ENCODE measurements around the gene CCDC102B.
"Not testable (repeated sequence)": the region's sequence is repeated elsewhere in the genome, so short reads cannot be mapped to it uniquely, and the experiment has no call there.

CCDC102B gene

DNA sequence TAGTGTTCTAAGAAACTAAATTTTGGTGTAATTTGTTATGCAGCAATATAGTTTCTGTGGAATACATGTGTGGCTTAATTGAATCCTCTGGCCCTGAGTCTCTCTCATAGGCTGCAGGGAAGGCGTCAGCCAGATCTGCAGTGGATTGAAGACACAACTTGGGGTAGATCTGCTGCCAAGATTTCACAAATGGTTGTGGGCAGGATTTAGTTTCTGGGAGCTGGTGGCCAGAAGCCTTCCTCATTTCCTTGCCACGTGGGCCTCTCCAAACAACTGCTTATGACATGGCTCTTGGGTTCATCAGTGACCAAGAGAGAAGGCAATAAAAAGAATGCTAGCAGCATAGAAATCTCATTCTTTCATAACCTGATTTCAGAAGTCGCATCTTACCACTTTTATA lies 28.2 kb downstream of the CCDC102B start:
- no peak for DNase-seq (ENCODE audit: low read depth in 1 of 2, low spot score in 1 of 2)

DNA sequence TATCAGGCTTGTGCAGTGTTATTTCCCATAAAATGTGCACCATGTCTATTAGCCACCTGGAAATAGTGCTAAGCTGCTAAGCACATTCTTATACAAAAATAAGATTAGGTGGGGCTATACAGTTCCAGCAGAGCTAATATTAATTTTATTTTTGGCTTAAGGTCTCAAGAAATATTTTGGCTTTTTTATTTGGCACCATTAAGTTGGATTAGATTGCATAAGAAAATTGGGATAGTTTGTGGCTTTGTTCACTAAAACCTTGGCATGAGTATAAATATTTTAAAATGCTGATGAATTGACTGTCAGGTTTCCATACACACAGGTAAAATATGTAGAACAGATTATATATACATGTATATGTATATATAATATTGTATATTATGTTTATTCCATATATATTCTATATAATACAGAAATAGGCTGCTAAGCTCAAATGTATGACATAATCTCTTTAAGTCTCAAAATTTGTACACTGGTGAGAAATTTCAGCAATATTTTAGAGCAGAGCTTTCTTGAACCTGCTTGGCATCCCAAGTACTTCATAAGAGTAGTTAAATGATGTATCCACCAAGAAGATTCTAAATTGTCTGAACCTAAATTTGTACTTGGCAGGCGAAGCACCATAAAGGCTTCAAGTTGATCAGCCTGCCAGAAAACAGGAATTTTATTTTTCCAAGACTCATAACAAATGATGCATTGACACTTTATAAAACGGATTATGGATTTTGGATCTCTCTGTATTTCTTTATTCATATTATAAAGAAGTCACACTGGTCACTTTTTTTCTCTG lies 32.6 kb downstream of the CCDC102B start:
- no peak for DNase-seq (ENCODE audit: low read depth in 1 of 2, low spot score in 1 of 2)

DNA sequence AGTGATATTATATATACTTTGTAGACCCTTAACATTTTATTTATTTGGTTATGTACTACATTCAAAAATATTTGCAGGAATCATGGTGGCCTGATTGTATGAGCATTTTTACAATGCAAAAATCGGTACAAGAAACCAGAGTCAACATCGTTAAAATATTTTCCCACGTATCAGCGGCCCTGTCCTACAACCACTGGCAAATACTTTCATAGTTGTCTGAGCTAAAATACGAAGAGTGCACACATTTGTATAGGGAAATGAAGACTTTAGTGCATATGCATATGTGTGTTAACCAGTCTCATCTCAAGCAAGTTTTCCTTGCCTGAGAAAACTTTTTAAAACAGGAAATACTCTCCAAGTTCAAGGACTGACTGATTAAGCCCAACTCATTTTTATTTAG lies 35.9 kb downstream of the CCDC102B start:
- DNase-seq (ENCODE audit: low read depth in 1 of 2, low spot score in 1 of 2) = no peak

DNA sequence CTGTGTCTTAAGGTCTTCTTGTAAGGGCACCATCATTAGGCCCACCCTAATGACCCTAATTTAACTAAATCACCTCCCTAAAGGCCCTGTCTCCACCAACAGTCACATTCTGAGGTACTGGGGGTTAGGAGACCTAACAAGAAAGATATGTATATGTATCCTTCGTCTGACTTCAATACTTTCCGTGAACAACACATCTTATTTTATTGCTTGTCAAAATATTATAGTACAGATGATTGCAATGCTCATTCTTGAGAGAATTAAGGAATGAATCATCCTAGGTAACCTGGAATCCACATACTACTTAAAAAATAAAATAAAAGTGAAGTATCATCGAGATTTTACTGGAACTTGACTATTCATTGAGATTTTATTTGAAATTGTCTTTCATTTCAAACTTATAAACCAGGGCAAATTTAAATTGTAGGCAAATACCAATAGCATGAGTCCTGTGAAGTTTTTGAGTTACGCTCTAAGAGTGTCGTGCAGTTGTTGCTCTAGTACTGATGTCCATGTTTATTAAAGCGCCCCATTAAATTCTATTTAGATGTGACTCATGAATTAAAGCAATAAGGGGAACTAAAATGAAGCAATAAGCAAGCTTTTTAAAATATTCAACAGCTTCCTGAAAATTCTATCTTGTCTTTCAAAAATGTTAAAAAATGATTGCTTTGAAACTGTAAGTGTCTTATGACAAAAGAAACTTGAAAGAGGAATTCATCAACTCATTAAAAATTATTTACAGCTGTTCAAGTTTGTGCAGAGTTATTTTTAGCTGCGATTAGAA lies 40.0 kb downstream of the CCDC102B start:
- DNase-seq (ENCODE audit: low read depth in 1 of 2, low spot score in 1 of 2) = no peak

DNA sequence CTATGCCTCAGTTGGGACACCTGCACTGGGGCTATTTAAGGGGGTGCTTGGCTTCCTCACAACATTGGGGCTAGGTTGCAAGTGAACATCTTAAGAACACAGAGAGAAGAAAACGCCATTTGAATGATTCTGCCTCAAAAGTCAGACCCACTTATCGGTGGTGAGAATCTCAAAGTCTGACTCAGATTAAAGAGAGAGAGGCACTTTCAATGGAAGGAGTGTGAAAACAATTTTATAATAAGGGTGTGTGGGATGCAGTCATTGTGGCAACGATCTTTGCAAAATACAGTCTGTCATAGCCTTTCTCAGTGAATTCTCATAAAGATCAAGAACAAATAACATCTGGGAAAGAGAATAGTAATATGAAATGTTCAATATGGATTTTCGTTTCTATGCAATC lies 41.8 kb downstream of the CCDC102B start:
- no peak for DNase-seq (ENCODE audit: low read depth in 1 of 2, low spot score in 1 of 2)

DNA sequence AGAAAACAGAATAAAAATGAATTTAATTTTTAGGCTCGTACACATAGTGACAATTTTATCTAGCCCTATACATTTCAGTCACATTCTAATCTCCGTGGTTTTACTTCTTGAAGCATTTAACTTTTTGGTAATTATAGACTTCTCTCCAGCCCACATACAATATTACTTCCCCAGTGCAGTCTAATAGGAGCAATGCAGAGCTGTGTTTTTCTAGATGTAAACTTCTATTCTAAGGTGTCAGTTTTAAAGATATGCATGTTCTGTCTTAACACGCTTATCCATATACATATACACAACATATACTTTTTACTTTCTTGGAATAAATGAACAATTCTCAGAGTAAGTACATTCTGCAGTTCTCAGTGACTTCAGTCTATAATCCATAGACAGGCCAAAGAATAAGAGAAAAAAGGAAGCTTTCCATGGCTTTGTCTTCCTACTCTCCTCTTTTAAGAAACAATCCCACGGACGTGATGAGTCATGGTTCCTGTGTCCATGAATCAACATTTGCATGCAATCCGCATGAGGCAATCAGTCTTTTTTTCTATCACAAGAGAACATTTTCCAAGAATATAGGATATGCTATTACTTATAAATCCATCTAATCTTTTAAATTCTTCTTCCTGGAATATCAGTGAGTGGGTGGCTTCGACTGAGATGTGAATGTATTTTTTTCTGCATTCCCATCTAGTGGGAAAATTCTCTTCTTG lies 42.8 kb downstream of the CCDC102B start:
- DNase-seq (ENCODE audit: low read depth in 1 of 2, low spot score in 1 of 2) = no peak

DNA sequence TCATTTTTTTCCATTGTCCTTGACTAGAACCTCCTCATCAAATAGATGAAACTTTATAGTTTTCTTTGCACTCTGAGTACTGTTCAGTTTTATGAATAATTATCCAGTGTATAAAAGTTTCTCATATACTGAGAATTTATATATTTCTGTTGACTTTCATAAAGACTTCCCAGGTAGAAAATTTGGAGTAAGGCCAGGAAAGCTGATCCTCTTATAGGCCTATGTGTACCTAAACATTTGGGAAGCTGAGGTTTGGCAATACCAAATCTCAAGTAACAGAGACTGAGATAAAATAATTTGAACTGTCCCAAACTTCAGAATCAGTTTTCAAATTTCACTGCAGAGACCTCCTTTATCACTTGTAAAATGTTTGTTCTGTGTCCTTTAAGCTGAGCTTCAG lies 43.4 kb downstream of the CCDC102B start:
- no peak for DNase-seq (ENCODE audit: low read depth in 1 of 2, low spot score in 1 of 2)

DNA sequence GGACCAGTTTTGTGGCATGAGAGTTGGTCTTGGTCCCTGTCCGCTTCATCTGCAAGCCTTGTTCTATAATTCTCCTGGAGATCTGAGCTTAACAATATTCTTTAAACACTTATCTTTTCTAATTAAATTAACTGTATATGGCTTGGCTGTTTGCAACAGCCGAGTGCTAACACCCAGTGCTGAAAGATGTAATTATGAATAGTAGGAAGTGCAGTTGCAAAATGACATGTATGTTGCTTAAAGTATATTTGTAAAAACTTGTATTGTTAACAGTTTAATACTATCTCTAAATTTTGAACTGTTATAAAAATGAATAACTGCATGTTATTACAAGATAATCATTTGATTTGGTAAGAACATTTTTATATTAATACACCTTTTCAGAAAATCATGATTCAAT lies 45.1 kb downstream of the CCDC102B start:
- no peak for DNase-seq (ENCODE audit: low read depth in 1 of 2, low spot score in 1 of 2)

DNA sequence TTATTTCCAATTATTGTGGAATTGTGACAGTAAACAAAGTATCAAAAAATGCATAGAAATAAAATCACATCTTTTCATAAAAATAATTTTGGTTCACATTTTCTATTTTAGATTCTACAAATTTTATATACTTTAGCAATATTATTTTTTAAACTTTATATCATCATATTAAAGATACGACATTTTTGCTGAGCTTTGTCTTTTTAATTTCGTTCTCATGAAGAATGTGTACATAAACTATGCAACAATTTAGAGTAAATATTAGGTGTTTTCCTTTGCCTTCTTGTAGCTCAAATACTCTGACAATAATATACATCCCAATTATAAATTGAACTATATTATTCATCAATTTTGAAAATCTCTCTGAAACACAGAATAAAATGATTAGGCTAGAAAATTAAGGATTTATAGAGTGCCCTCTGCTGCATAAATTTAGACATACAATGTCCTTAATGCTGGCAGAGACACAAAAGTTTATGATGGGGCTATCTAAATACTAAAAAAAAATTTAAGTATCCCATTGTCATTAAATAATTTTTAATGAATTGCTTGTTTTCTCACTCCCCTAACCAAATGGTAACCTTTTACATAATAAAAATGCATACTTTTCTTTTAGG lies 45.7 kb downstream of the CCDC102B start:
- no peak for DNase-seq (ENCODE audit: low read depth in 1 of 2, low spot score in 1 of 2)

DNA sequence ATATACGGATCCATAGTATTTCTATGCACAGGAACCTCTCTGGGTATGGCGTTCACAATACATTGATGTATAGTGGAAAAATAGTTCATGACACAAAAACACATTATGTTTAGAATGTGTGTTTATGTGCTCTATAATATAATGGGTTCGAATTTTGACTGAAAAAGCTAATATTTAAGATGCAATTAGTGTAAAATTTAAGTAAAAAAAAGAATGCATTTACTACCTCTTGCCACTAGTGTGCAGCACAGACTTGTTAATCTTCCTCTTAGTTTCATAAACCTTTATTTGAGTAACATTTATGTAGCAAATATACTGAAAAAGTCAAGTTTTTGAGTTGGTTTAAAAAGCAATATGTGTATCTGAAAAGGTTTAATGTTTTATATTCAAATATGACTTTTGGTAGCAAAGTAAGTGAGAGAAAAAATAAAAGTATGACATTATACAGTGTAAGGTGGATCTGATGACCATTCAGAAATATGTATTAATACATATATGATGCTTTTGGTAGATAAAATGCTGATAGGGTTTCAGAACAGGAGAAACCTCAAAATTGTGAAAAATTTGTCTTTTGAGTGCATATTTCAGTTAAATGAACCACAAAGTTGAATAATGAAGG lies 49.4 kb downstream of the CCDC102B start:
- DNase-seq (ENCODE audit: low read depth in 1 of 2, low spot score in 1 of 2) = no peak

DNA sequence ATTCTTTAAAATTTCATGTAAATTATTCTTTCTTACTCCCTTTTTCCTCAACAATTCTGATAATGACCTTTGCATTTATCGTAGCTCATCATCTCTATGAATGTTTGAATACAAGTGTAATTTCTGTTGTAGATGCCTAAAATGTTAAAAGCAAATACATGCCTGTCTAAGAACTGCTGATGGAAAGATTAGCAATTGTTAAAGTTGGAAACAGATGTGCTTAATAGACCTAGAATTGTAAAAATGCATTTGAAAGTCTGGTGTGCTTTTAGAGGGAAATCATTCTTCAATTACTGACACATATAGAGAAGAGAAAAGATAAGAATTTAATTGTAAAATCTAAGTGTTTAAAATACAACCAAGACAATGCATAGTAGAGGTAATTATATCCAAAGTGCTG lies 50.4 kb downstream of the CCDC102B start:
- DNase-seq (ENCODE audit: low read depth in 1 of 2, low spot score in 1 of 2) = no peak

DNA sequence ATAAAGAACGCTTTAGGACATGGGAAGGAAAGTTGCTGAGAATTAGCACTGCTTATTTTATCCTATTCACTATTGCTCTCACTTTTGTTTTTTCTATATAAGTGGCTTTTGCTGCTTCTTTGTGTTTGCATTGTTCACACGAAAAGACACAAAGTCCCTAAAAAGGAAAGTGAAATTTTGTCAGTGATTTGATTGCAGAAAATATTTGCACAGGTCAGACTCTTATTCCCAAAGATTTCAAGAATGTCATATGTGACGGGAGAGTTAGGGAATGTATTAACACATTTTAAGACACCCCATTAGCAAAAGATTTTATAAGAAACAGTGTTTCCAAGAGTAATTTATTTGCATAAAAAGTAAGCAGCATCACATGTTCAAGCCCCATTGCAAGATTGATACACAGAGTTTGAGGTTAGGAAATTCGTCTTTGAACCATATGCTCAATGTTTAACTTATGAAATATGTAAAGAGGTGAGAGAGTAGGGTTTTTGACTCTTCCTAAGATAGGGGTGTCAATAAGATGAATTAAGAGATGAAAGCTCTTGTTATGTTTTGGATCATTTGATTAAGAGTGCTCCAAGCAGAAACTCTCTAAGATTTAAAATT lies 57.0 kb downstream of the CCDC102B start:
- no peak for DNase-seq (ENCODE audit: low read depth in 1 of 2, low spot score in 1 of 2)

DNA sequence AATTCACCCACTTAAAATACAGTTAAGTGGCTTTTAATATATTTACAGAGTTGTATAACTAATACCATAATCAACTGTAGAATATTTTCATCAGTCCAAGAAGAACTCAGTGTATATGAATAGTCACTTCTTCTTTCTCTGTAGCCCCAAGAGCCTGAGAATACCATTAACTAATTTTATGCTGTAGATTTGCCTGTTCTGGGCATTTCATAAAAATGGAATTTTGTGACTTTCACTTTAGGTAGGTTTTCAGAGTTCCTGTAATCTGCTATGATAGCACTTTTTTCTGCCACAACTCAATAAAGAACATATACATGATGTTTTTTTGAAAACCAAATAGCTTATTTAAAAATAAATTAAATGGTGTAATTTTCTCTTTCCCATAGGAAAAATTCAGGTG lies 57.6 kb downstream of the CCDC102B start:
- no peak for DNase-seq (ENCODE audit: low read depth in 1 of 2, low spot score in 1 of 2)

DNA sequence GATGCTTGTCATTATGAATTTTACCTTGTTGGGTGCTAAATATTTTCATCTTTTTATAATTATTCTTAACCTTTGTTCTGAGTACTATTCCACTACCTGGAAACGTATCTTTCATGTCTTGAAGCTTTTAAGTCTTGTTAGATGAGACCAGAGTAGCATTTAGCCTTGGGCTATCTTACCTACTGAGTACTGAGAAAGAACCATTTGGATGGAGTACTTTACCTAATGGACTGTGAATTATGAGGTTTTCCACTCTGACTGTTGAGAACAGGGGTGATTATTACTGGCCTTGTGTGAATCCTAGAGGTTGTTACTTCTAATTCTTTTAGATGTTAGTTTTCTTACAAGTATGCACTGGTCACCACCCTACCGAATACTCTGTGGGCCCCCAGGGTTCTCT lies 63.5 kb downstream of the CCDC102B start:
- DNase-seq (ENCODE audit: low read depth in 1 of 2, low spot score in 1 of 2) = no peak

DNA sequence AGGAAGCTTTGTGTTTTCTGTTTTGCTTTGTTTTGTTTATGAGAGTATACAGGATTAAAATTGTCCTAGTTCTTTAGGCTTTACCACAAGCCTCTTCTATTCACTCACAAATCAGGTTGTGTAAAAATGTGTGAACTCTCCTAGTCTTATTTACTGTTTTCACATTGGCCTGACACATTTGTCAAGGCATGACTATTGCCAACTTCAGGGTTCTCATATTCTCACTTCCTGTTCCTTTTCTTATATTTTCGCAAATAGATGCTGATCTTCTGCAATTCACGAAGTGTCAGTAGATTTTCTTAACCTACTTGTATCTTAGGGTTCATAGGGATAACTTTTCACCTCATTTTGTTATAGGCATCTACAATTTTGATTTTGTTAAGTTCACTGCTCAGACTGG lies 67.1 kb downstream of the CCDC102B start:
- DNase-seq (ENCODE audit: low read depth in 1 of 2, low spot score in 1 of 2) = no peak

DNA sequence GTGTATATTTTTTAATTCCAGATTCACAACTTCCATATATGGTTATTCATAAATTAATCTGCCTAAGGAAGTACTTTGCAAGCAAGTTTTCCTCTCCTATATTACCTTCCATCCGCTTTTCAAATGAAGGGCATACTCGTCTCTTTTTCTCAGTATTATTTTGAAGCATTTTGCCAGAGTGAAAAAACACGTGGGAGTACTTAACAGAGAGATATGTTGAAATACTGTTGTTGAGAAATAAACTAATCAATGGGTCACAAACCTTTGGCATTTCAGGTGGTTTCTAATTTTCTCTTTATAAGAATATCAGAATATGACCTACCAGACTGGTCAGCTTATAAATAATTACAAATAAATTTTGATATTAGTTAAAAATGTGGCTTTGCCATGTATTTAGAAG lies 67.6 kb downstream of the CCDC102B start:
- no peak for DNase-seq (ENCODE audit: low read depth in 1 of 2, low spot score in 1 of 2)

DNA sequence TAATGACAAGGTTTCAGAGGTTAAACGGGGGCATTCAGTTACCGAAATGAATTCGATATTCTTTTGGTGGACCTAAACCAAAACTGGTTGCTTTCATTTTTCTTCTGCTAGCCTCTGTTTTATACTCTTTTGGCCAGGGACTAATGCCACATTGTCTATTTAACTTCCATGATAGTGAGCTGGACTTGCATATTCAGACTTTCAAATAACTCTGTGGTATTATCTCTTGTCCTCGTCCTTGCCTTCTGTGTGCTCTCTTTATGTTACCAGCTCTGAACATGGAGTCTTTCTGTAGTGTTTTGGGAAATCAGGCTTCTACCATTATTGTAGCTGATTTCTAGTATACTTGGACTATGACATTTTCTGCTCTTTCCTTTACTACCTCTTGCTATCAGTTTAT lies 75.1 kb downstream of the CCDC102B start:
- no peak for DNase-seq (ENCODE audit: low read depth in 1 of 2, low spot score in 1 of 2)

DNA sequence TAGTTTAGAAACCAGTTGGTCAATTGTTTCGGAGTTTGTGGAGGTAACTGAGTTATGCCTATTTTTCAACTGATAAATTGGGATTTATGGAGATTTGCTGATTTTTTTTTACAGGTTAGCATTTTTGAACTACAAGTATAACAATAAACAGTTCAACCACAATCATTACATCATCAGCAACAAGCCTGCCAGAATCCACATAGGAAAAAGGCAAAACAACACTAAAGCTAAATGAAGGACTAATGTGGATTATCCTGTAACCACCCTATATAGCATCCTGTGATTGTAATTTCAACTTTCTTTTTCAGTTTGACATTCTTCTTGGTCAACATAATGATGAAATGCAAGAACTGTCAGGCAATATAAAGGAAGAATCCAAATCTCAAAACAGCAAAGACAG lies 76.5 kb downstream of the CCDC102B start:
- DNase-seq (ENCODE audit: low read depth in 1 of 2, low spot score in 1 of 2) = no peak

DNA sequence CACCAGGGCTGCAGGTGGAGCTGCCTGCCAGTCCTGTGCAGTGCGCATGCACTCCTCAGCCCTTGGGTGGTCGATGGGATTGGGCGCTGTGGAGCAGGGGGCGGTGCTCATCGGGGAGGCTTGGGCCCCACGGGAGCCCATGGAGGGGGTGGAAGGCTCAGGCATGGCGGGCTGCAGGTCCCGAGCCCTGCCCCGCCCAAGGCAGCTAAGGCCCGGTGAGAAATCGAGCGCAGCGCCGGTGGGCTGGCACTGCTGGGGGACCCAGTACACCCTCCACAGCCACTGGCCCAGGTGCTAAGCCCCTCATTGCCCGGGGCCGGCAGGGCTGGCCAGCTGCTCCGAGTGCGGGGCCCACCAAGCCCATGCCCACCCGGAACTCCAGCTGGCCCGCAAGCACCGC lies 82.1 kb downstream of the CCDC102B start:
- DNase-seq (ENCODE audit: low read depth in 1 of 2, low spot score in 1 of 2) = not testable (repeated sequence)

DNA sequence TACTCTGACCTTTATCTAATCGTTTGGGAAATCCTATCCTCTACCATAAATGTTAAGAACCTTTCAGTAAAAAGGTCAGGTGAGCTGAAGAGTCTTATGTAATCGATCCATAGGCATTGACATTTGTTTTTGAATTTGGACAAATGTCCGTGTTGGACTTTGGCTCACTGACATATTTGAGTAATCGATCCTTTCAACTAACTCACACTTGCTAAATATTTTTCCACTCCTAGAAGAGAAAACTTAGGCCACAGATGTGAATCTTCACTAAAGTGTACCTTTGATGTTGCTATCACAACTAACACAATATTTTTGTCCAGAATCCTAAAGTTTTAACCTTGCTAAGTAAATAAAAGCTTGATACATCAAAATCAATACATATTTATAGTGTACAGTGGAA lies 89.5 kb downstream of the CCDC102B start:
- DNase-seq (ENCODE audit: low read depth in 1 of 2, low spot score in 1 of 2) = no peak

DNA sequence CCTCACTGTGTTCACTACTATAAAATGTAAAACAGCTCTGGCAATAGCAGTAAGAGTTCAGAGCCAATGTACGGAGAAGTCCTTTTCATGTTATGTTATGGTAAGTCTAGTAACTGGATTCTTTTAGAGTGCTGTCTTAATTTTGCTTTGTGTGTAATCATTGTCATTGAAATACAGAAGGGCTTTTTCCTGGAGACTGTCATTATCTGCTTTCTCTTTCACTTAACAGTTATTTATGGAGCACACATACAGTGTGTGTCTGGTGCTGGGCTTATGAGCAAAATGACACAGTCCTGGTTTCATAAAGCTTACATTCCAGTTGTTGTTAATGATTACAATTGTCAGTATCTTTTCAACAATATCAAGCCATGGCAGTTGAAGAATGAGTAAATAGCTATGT lies 95.5 kb downstream of the CCDC102B start:
- no peak for DNase-seq (ENCODE audit: low read depth in 1 of 2, low spot score in 1 of 2)
